Thymus (tissue), 11 donors: Measurements from ENCODE around the gene EDNRA. TPM values are rescaled to one million over a fixed set of nuclear protein-coding genes. Genes with fewer than 3 reads are reported as not detected.

Experiments
- DNase-seq, 9 donors: peaks; one replicate each; pipeline ENCODE4 v3.0.0-alpha.2; 2013; ENCODE audit warnings: low spot score in 9 of 9, low read depth in 6 of 9, missing footprints in 1 of 9
- H3K27ac ChIP-seq, 2 donors: one replicate each; pipeline ENCODE4 v1.5.1; 2013; ENCODE audit warnings: control low read depth in 1 of 2, low read depth in 1 of 2, low read length in 1 of 2, mild to moderate bottlenecking in 1 of 2, moderate library complexity in 1 of 2
- H3K27me3 ChIP-seq, 2 donors: one replicate each; pipeline ENCODE4 v1.5.1; 2013; ENCODE audit warnings: low read length in 1 of 2; ENCODE audit not compliant: control insufficient read depth in 2 of 2, insufficient read depth in 1 of 2
- H3K36me3 ChIP-seq, 2 donors: one replicate each; pipeline ENCODE4 v1.5.1; 2013; ENCODE audit warnings: low read length in 1 of 2, mild to moderate bottlenecking in 1 of 2, moderate library complexity in 1 of 2; ENCODE audit not compliant: control insufficient read depth in 2 of 2, insufficient read depth in 2 of 2
- H3K4me1 ChIP-seq, 2 donors: one replicate each; pipeline ENCODE4 v1.5.1; 2013; ENCODE audit warnings: low read length in 2 of 2; ENCODE audit not compliant: control insufficient read depth in 2 of 2, insufficient read depth in 2 of 2
- H3K4me3 ChIP-seq, 2 donors: one replicate each; pipeline ENCODE4 v1.5.1; 2013; ENCODE audit warnings: low read length in 2 of 2, control low read depth in 1 of 2, mild to moderate bottlenecking in 1 of 2
- H3K9me3 ChIP-seq, 2 donors: one replicate each; pipeline ENCODE4 v1.5.1; 2013; ENCODE audit warnings: low read length in 1 of 2, mild to moderate bottlenecking in 1 of 2; ENCODE audit not compliant: control insufficient read depth in 2 of 2, insufficient read depth in 1 of 2
- WGBS: extraction: QIAGEN DNeasy Blood & Tissue Kit; methylation state at CpG from one replicate; pipeline ENCODE4 v1.1.7; 2013; 5-methylcytosine and 5-hydroxymethylcytosine counted together
- polyA plus RNA-seq: library from polyadenylated mRNA; stranded (reverse); fragments of 200-250 nt; gene quantifications from one replicate; pipeline ENCODE4 v1.2.3, GENCODE V29; 2013
- total RNA-seq: library from RNA; stranded (reverse); fragments of 120-200 nt; gene quantifications from one replicate; pipeline ENCODE4 v1.2.4, GENCODE V29; 2013
- donor health status: healthy.

EDNRA gene
- total and polyA plus RNA-seq, 2 donors = 4.7 to 10.1 TPM

DNA sequence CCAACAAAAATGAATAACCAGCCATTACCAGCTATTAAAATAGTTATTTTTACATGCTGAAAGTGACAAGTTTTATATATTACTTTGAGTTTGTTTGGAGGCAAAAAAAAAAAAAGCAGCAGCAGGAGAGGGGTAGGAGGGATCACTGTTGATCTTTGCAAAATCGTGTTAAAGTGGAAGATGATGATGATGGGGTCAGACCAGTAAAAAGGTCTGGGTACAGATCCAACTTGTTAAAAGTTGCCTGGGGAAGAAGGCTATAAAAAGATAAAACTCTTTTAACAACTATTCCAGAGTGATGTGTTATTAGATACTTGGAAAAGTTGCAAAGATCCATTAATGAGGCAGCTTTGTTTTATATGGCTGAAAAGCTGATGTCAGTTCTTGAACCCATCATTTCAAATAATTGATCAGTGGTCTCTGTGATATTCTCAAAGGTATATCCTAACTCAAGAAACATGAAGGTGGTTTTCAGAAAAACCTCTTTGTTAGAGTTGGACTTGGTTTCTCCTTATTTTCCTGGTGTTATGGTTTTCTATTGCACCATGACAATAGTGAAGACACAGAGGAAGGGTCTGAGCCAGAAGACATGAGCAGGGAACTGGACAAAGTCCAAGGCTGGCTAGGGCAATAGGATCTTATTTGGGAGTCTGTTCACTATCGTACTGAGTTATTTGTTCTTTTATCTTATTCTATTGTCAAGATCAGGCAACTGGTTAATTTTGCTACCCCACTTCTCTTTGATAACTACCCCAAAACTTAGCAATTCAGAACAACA, 44.8 kb downstream of the EDNRA start:
- Histone ChIP-seq H3K27ac (no peak overlapping the region), H3K27me3 (no peaks in the 10 kb centered on the region), H3K9me3 (no peaks in the 10 kb centered on the region), H3K36me3 (no peaks in the 10 kb centered on the region), H3K4me3 (no peak overlapping the region), H3K4me1 (no peaks in the 10 kb centered on the region)
- 77% methylated on average over 2 of the region's 2 CpGs for WGBS
- no peak for DNase-seq

DNA sequence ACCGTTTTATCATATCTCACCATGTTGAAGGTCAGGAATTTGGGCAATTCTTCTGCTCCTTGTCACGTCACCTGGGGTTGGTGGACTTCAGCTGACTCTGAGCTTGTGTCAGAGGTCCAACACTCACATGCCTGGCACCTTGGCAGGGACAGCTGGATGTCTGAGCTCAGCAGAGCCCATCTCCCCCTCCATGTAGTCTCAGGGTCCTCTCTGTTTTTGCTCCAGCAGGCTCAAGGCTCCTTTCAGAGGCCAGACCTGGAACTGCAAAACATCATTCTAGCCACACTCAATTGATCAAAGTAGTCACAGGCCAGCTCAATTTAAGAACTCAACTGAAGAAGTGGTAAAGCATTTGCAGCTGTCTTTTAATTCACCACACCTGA, 45.4 kb downstream of the EDNRA start:
- Histone ChIP-seq H3K9me3 (no peaks in the 10 kb centered on the region), H3K27me3 (no peaks in the 10 kb centered on the region), H3K4me3 (no peak overlapping the region), H3K36me3 (no peaks in the 10 kb centered on the region), H3K4me1 (no peaks in the 10 kb centered on the region), H3K27ac (no peak overlapping the region)
- DNase-seq = no peak
- WGBS = 94% methylated on average over 2 of the region's 2 CpGs

DNA sequence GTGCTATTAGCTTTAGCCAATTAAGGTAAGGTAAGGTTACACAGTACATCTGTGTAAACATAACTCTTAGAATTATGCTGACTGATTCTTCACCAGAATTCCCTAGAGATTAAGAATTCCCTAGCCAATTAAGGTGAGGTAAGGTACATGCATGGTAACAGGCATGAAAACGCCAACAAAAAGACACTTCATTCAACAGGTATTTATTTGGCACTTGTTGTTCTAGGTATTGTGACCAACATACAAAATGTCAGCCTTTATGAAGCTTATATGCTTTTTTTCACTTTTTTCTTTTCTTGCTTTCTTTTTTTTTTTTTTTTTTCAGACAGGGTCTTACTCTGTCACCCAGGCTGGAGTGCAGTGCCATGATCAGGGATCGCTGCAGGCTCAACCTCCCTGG, 47.2 kb downstream of the EDNRA start:
- Histone ChIP-seq H3K36me3 (no peaks in the 10 kb centered on the region), H3K9me3 (no peaks in the 10 kb centered on the region), H3K27ac (no peak overlapping the region), H3K4me1 (no peaks in the 10 kb centered on the region), H3K4me3 (no peak overlapping the region), H3K27me3 (no peaks in the 10 kb centered on the region)
- DNase-seq = no peak
- WGBS = 97% methylated on average over 2 of the region's 2 CpGs

DNA sequence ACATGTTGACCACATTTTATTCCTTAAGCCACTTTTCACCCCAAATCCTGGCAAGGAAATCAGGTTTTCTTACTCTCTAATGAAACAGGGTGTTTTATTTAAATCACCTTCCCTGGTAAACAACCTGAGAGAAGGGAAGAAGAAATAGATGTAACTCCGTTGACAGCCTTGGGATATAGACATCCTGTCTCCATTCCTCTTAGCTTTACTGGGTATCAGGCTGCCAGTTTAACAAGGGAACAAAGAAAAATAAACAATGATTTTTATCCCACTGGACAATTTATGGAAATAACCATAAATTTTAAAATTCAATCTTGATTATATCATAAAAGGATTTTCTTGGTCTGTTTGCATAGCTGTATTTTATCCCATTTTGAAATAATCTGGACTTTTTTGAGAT, 49.2 kb downstream of the EDNRA start:
- DNase-seq = no peak
- WGBS = 72% methylated on average over 1 of the region's 1 CpG
- H3K27ac ChIP-seq = no peak overlapping the region

DNA sequence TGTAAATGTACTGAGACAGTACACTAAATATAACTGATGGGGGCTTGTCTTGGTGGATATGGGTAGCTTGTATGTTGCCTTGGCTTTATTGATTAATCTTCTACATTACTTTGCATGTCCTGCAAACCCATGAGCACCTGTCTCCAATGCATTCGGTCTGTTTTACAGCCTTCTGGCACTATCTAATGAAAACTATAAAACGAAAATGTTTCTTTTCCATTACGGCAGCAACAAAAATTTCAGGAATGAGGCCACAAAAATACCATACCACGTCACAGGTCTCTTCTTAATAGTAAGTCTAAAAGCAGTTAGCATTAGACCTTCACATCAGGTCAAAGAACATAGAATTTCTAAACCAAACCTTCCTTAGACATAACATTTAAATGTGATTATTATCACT, 49.8 kb downstream of the EDNRA start:
- WGBS = 94% methylated on average over 4 of the region's 4 CpGs
- Histone ChIP-seq H3K27ac (no peak overlapping the region), H3K4me3 (no peak overlapping the region), H3K27me3 (no peaks in the 10 kb centered on the region), H3K4me1 (no peaks in the 10 kb centered on the region), H3K36me3 (no peaks in the 10 kb centered on the region), H3K9me3 (no peaks in the 10 kb centered on the region)
- DNase-seq = no peak

More for the DNA sequence above, 49.2 kb downstream of the EDNRA start:
- no peaks in the 10 kb centered on the region for H3K36me3 ChIP-seq
- H3K4me3 ChIP-seq = no peak overlapping the region
- H3K27me3 ChIP-seq = no peaks in the 10 kb centered on the region
- H3K9me3 ChIP-seq = no peaks in the 10 kb centered on the region
- H3K4me1 ChIP-seq = no peaks in the 10 kb centered on the region

DNA sequence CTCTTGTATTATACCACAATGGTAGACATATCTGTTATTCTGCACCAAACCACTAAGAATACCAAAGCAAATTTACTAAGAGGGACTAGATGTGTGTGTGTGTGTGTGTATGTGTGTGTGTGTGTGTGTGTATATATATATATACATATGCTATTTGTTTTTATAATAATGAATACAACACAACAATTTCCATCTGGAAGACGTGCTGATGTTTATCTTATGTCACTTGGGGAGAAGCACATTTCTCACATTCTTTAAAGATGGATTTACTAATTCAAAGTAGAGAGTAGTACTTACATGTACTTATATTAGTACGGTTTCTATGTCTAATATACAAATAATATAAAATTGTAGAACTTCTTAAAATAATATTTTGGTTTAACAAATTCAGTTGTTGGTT, 52.0 kb downstream of the EDNRA start:
- no peaks in the 10 kb centered on the region for H3K9me3 ChIP-seq
- H3K36me3 ChIP-seq = no peaks in the 10 kb centered on the region
- H3K27ac ChIP-seq = no peak overlapping the region
- H3K27me3 ChIP-seq = no peaks in the 10 kb centered on the region
- DNase-seq = no peak
- H3K4me3 ChIP-seq = no peak overlapping the region
- H3K4me1 ChIP-seq = no peaks in the 10 kb centered on the region
- 88% methylated on average over 2 of the region's 2 CpGs for WGBS

DNA sequence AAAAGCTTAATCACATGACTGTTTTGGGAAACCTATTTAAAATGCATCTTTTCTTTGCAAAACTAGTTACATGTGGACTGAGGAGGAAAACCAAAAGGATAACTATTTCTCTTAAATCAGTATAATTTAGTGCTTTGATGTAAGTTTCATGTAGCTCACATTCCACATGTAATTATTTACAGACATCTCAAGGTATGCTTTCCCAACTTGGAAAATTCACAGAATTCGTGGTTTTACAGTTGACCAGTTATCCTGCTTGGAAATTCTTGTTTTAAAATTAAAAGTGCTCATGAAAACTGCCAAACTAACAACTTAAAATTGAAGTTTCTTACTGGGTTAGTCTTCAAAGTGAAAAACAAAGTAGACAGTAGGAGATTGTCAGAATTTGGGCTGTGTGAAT, 52.4 kb downstream of the EDNRA start:
- WGBS = 67% methylated on average over 1 of the region's 1 CpG
- Histone ChIP-seq H3K27ac (no peak overlapping the region), H3K27me3 (no peaks in the 10 kb centered on the region), H3K36me3 (no peaks in the 10 kb centered on the region), H3K4me1 (no peaks in the 10 kb centered on the region), H3K9me3 (no peaks in the 10 kb centered on the region), H3K4me3 (no peak overlapping the region)
- DNase-seq = no peak

DNA sequence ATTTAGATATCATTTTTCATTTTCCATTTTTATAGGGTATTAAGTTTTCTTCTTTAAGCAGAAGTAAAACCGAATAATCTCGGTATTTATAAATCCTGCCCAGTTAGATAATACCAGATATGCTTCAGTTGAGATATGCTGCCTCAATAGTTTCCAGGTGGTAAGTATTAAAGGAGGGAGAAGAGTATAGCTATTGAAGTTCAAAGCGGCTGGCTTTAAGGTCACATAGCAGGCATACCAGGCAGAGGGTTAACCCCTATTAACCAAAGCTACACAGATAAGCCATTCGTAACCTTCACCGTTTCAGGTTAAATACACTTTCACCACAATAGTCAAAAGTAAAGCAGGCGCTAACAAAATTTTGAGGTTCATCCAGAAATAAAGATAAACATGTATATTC, 54.2 kb downstream of the EDNRA start:
- H3K27me3 ChIP-seq = no peaks in the 10 kb centered on the region
- WGBS = 95% methylated on average over 6 of the region's 6 CpGs
- no peak overlapping the region for H3K4me3 ChIP-seq
- no peak for DNase-seq
- H3K36me3 ChIP-seq = no peaks in the 10 kb centered on the region
- no peak overlapping the region for H3K27ac ChIP-seq
- H3K9me3 ChIP-seq = no peaks in the 10 kb centered on the region
- H3K4me1 ChIP-seq = no peaks in the 10 kb centered on the region

DNA sequence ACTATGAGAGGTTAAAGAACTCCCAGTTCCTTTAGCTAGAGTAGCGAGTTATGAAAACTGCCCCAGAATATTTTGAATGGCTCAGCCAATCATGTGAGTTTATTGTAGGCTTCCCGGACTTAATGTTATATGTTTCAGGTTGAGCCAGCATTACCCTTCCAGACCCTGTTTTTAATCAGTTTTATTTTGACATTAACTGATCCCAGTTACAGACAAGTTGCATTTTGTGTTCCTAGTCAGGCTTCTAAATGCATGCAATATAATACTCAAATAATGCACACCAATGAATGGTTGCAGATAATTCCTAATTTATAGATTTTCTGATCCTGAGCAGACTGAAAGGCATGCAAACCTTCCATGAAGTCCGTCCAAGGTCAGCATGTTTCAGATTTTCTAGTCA, 57.8 kb downstream of the EDNRA start:
- no peak for DNase-seq
- Histone ChIP-seq H3K4me3 (no peak overlapping the region), H3K27me3 (no peaks in the 10 kb centered on the region), H3K9me3 (no peaks in the 10 kb centered on the region), H3K4me1 (no peaks in the 10 kb centered on the region), H3K36me3 (no peaks in the 10 kb centered on the region), H3K27ac (no peak overlapping the region)
- WGBS = 93% methylated on average over 3 of the region's 3 CpGs
